ENCODE measurements around the gene AHCYL2. TPM values are rescaled to one million over a fixed set of nuclear protein-coding genes. Genes with fewer than 3 reads are reported as not detected.
A peak's percentile ranks its signal among the peaks of the same experiment; 100 is the strongest.

Gene AHCYL2
- total and polyA plus RNA-seq, 2 of the 8 experiments (the other 6 are each of a cell fraction or from before 2014, with no cell fraction given): 20.7 to 25.4 TPM

- no peak overlapping the region for H3K9ac ChIP-seq (replicated peaks in 1 of 4; ENCODE audit: extremely low read depth in 1 of 4, low read depth in 3 of 4, low read length in 3 of 4)
- peaks cover 2 to 8% (median 4%) of the 10 kb centered on the region in 4 experiments; a peak in 6 of 7 replicates for H3K4me1 ChIP-seq (replicated peaks in 1 of 4; ENCODE audit: control insufficient read depth in 3 of 4, insufficient read depth in 4 of 4, low read length in 3 of 4)
- no peak overlapping the region for H3K14ac ChIP-seq (ENCODE audit: insufficient read length)
- H2AFZ ChIP-seq (ENCODE audit: low read length): no peak overlapping the region
- no peak overlapping the region for H2BK20ac ChIP-seq (ENCODE audit: low read length)
- H3K56ac ChIP-seq (replicated peaks; ENCODE audit: insufficient read length, low read depth, low read length): no peak overlapping the region
- no peak overlapping the region for H3K4me3 ChIP-seq (ENCODE audit: extremely low read depth in 1 of 4, insufficient read depth in 2 of 4, low read depth in 3 of 4, low read length in 4 of 4)
- H3K23me2 ChIP-seq (ENCODE audit: low read depth, low read length): peaks cover 15% of the 10 kb centered on the region; the same call in 1 of the 2 replicates
- no peak overlapping the region for H3K18ac ChIP-seq (ENCODE audit: extremely low read depth, low read length)
- H4K20me1 ChIP-seq (replicated peaks in 1 of 2; ENCODE audit: control insufficient read depth in 1 of 2, insufficient read depth in 2 of 2, low read length in 2 of 2): peaks cover 0 to 3% of the 10 kb centered on the region in 2 experiments
- no peak overlapping the region for H4K91ac ChIP-seq (replicated peaks; ENCODE audit: insufficient read length, low read length)
- no peak overlapping the region for H4K8ac ChIP-seq (ENCODE audit: extremely low read depth, insufficient read depth, low read length)
- TF ChIP-seq USF2 (IDR thresholded peaks at IDR 0.05; ENCODE audit: low read length): no peak
- TF ChIP-seq HDAC2 (IDR thresholded peaks at IDR 0.05; ENCODE audit: borderline replicate concordance in 1 of 2, low read depth in 2 of 2, low read length in 2 of 2): no peak
- TF ChIP-seq KDM5A (IDR thresholded peaks at IDR 0.05; ENCODE audit: low read length): no peak
- TF ChIP-seq GABPA (IDR thresholded peaks at IDR 0.05; ENCODE audit: borderline replicate concordance, insufficient read depth, low read length): no peak
- no peak for TF ChIP-seq YY1 (IDR thresholded peaks at IDR 0.05; ENCODE audit: low read depth, low read length)
- no peak overlapping the region for H3K4ac ChIP-seq (replicated peaks; ENCODE audit: insufficient read length, low read depth, low read length)
- peaks cover 5 to 10% of the 10 kb centered on the region in 2 experiments; a peak in 3 of 4 replicates for H3K79me2 ChIP-seq (ENCODE audit: control insufficient read depth in 1 of 2, insufficient read depth in 2 of 2, low read length in 2 of 2)
- H4K5ac ChIP-seq (ENCODE audit: insufficient read length, low read depth, low read length): no peak overlapping the region
- POLR2A ChIA-PET (ENCODE audit: partially characterized antibody): interaction anchor here (7.9 kb wide), 1 partner anchor 14 kb away, joined by 116 read pairs; no protein-coding TSS in a partner anchor
- peak overlapping the region; percentile 62; the same call in 1 of the 2 replicates for H2BK12ac ChIP-seq (ENCODE audit: low read depth, low read length)
- DNase-seq (ENCODE audit: low read depth in 1 of 2, low spot score in 2 of 2) (no peak), FAIRE-seq (no peak)
- H3K9me3 ChIP-seq (ENCODE audit: insufficient read depth in 2 of 2, low read depth in 1 of 2, low read length in 1 of 2): no peaks in the 10 kb centered on the region
- H3K27me3 ChIP-seq (replicated peaks in 1 of 4; ENCODE audit: control insufficient read depth in 3 of 4, extremely low read depth in 1 of 4, insufficient read depth in 3 of 4, low read length in 3 of 4): peaks cover 0 to 12% (median 6%) of the 10 kb centered on the region in 4 experiments; a peak in 4 of 7 replicates
- H2BK120ac ChIP-seq (replicated peaks; ENCODE audit: low read depth, low read length): no peak overlapping the region
- H3K4me2 ChIP-seq (ENCODE audit: insufficient read depth in 1 of 2, low read depth in 2 of 2, low read length in 2 of 2): no peak overlapping the region
- no peak overlapping the region for H2AK5ac ChIP-seq (ENCODE audit: low read depth, low read length)
- H2BK5ac ChIP-seq (ENCODE audit: low read depth, low read length): no peak overlapping the region
- H2BK15ac ChIP-seq (ENCODE audit: low read length): no peak overlapping the region
- H3K23ac ChIP-seq (ENCODE audit: insufficient read length): no peak overlapping the region
- no peak overlapping the region for H3K27ac ChIP-seq (ENCODE audit: low read depth, low read length)
- WGBS, 2 experiments (ENCODE audit: extremely low coverage in 1 of 2, insufficient coverage in 1 of 2, insufficient read length in 1 of 2, insufficient replicate concordance in 2 of 2, low coverage in 1 of 2, low lambda C conversion rate in 2 of 2, missing lambda C conversion rate in 1 of 2): 92% methylated on average over 6 of the region's 6 CpGs; no CpG with 5 or more reads in 1 of the 2 experiments
- H3K36me3 ChIP-seq (ENCODE audit: control insufficient read depth in 2 of 4, insufficient read depth in 4 of 4, low read length in 3 of 4): no peaks in the 10 kb centered on the region
- CTCF ChIA-PET (ENCODE audit: partially characterized antibody): interaction anchor here (1.0 kb wide), 2 partner anchors 26 to 29 kb away, joined by 3 to 4 read pairs; no protein-coding TSS in a partner anchor
- peaks cover 4% of the 10 kb centered on the region; the same call in 1 of the 2 replicates for H3K79me1 ChIP-seq (ENCODE audit: low read depth, low read length)
Observed at GRCh38 chr7:129184981-129185670, 39.7 kb upstream of the AHCYL2 start.
